Stimulated activated CD4-positive, alpha-beta T cell treated with anti-CD3 and anti-CD28 coated beads, Interleukin-1b, Interleukin-23, amount 100 ng/mL, for 1 hour (primary cell): ENCODE results near the gene DGCR2.

Experiments used
- DNase-seq, 2 donors: peaks; one replicate each; pipeline ENCODE4 v3.0.0-alpha.2; 2020; ENCODE audit warnings: low read depth in 2 of 2

Gene DGCR2

GRCh38 chr22:19127329-19128008, 5.3 kb upstream of the DGCR2 start:
- DNase-seq: no peak

DNA sequence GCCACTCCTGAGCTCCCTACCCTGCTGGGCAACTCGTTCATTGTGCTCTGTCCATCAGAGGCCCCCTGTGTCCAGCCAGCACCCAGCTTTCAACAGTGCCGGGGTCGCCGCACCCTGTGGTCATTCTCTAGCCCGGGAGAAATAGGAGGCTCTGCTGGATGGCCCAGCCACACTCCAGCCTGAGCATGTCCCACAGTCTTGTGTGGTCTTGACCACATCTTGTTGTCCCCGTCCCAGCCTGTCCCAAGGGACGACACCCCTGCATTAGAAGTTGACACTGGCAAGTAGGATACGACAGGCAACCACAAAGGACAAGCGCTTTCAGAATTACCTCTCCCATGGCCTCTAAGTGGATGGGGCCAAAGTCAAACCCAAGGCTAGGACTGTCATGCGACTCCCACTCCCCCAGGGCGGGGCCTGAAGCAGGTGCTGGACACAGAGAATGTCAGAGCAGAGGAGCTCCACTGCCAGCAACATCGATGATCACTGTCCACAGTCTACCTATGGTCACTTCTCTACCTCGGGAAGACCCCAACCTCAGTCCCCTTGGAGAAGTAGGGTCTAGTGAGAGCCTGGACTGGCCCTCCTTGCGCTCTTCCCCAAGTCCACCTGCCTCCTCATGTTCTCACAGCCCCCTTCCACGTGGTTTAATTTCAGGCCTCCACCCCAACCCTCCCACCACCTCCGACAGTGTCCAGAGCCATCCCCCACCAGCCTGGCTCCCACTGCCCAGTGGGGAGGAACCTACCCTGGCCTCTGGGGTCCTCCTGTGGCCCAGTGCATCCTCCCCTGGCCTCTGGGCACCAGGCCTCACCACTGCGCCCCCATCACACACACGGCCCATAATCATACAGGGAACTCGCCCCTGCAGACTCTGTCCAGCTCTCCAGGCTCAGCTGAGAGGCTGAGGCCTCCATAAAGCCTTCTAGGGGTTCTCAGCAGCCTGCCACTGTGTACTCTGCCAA, 4.4 kb upstream of the DGCR2 start:
- DNase-seq: no peak

- no peak for DNase-seq
Measured at GRCh38 chr22:19125474-19126308, 3.5 kb upstream of the DGCR2 start.

GRCh38 chr22:19125011-19125410, 2.8 kb upstream of the DGCR2 start:
- DNase-seq: no peak

DNA sequence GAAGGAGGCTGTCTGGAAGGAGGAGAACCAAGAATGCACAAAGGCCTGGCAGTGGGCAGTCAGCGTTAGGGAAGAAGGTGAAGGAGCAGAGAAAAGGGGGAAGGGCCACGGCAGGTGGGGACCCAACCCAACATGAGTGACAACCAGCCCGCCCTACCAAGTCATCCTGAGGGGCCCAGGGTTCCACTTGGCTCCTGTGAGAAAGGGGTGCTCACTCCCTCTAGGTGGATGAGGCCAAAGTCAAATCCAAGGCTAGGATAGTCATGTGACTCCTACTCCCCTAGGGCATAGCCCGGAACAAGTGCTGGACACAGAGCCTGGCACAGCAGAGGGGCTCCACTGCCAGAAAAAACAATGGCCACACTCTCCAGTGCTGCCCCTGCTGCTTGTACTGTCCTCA, 2.2 kb upstream of the DGCR2 start:
- DNase-seq: no peak

DNA sequence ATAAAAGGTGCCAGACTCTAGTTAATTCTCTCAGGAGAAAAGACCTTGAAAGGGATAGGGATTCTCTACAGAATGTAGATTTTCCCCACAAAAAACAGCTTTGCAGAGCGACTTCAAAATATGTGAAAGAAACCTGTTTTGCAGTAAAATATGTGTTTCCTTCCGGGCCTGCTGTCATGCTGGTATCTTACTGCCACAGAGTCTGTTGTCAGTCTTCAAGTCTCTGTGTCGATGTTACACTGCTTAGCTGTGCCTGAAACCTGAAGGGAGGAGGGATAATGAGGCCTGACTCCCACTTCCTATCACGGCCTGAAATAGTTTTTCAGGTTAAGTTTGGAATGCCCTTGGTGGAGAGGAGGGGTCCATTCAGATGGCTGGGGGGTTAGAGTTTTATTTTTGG, 1.7 kb upstream of the DGCR2 start:
- DNase-seq: no peak

- no peak for DNase-seq
Measured at GRCh38 chr22:19122752-19123492, 710 bp upstream of the DGCR2 start.

- DNase-seq: no peak
Measured at GRCh38 chr22:19121631-19122142, 525 bp downstream of the DGCR2 start.

- DNase-seq: peak in 1 of 2 donors; percentile 13
Measured at GRCh38 chr22:19120829-19121630, 1.2 kb downstream of the DGCR2 start.

GRCh38 chr22:19119949-19120348, 2.3 kb downstream of the DGCR2 start:
- DNase-seq: no peak

- DNase-seq: no peak
Measured at GRCh38 chr22:19118329-19118880, 3.8 kb downstream of the DGCR2 start.

GRCh38 chr22:19117111-19117512, 5.1 kb downstream of the DGCR2 start:
- no peak for DNase-seq

GRCh38 chr22:19115628-19116027, 6.6 kb downstream of the DGCR2 start:
- DNase-seq: no peak

DNA sequence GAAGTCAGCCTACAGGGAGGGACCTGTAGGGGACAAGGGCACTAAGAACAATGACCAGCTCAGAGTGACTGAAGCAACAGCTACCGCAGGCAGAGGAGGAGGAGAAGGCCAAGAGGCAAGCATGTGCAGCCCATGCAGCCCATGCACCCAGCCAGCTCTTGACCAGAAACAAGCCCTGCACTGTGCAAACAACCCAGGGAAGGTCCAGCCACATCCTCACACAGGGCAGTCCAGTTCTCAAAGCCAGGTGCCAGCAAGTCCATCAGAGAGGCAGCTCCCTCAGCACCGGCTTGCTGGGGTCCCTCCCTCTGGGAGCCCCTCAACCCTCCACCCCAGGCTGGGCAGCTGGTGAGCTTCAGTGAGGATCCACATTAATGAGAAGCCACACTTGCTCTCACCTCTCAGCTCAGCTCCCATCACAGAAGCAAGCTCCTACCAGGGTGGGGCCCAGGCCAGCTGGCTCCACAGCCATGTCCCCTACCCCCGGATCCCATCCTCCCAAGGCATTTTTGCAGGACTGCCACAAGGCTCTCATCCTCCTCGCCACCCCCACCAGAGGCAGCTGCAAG, 7.1 kb downstream of the DGCR2 start:
- no peak for DNase-seq

DNA sequence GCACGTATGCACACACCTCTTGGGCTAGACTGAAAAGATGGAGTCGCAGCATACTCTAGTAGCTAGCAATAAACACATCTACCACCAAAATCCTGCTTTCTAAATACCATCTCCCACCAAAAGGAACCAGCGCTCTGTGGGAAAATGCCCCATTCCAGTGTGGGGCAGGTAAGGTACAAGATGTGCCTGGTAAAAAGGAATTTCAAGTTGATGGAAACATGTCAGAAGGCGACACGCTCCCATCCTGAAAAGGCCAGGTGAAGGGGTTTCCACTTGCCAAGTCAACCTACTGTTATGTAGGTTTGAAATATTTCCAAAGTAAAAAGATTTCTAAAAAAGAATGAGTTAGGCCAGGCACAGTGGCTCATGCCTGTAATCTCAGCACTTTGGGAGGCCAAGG, 8.8 kb downstream of the DGCR2 start:
- DNase-seq: no peak

- no peak for DNase-seq
Measured at GRCh38 chr22:19111584-19111983, 10.6 kb downstream of the DGCR2 start.

DNA sequence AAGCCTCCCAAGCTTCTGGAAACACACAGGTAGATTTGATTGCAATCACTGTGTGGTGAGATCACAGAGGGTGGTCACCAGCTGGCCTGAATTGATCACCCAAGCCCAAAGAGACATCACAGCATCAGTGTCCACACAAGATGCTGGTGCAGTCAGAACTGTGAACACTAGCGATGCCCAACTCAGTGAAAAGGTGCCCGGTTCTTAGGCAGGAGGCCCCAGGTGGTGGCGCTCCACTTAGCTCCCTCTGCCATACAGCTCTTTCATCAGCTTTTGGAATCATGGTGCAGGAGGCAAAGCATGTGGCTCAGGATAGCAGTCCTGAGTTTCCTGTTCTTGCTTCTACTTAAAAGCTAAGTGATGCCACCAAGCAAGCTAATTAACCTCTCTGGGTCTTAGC, 11.1 kb downstream of the DGCR2 start:
- DNase-seq: no peak

GRCh38 chr22:19110646-19111045, 11.6 kb downstream of the DGCR2 start:
- DNase-seq: no peak

DNA sequence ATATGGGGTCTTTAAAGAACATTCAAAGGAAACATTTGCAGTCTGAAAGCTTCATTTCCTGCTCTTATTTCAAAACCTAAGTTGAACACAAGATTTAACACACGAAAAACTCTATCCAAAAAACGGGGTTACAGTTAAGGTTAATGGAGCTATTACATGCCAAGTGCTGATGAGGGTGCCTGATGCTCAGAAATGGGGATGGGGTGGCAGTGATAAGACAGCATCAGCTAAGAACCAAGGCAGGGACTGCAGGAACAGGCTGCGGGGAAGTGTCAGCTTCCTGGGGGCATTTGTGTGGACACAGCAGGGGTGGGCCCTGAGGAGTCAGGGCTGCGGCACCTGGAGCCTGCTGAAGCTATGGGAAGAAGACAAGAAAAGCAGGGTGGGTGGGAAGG, 12.2 kb downstream of the DGCR2 start:
- no peak for DNase-seq
